WTC11 (cell line): ENCODE data around the gene SND1.

Experiments
- ELF4 ChIP-seq: sonication (generic); formaldehyde crosslinking; IDR thresholded peaks from 2 replicates; pipeline ENCODE4 v1.8.1; 2022; ENCODE audit warnings: low read depth, mild to moderate bottlenecking, moderate library complexity, missing genetic modification reagents
- ESRRA ChIP-seq: sonication (generic); formaldehyde crosslinking; IDR thresholded peaks from 2 replicates; pipeline ENCODE4 v1.8.1; 2022; ENCODE audit warnings: mild to moderate bottlenecking, missing genetic modification reagents, borderline replicate concordance
- FOXK1 ChIP-seq: sonication (generic); formaldehyde crosslinking; IDR thresholded peaks from 2 replicates; pipeline ENCODE4 v1.8.0; 2022; ENCODE audit warnings: mild to moderate bottlenecking, moderate library complexity, missing genetic modification reagents
- MXD4 ChIP-seq: fragments of 250-450 bp; sonication (Bioruptor Pico); IDR thresholded peaks from 2 replicates; pipeline ENCODE4 v1.8.0; 2021; ENCODE audit warnings: mild to moderate bottlenecking, moderate library complexity, borderline replicate concordance
- NR2C2 ChIP-seq: sonication (generic); formaldehyde crosslinking; IDR thresholded peaks from 2 replicates; pipeline ENCODE4 v1.8.0; 2022; ENCODE audit warnings: mild to moderate bottlenecking, missing genetic modification reagents
- NR3C1 ChIP-seq: sonication (generic); formaldehyde crosslinking; conservative IDR thresholded peaks from 2 replicates; pipeline ENCODE4 v1.8.1; 2023; ENCODE audit warnings: low read depth, mild to moderate bottlenecking, missing genetic modification reagents
- RELA ChIP-seq: sonication (generic); formaldehyde crosslinking; IDR thresholded peaks from 2 replicates; pipeline ENCODE4 v1.8.1; 2022; ENCODE audit warnings: missing genetic modification reagents, mild to moderate bottlenecking, borderline replicate concordance
- TCF7 ChIP-seq: sonication (generic); formaldehyde crosslinking; IDR thresholded peaks from 2 replicates; pipeline ENCODE4 v1.8.0; 2022; ENCODE audit warnings: mild to moderate bottlenecking, low read depth, missing genetic modification reagents, moderate library complexity
- TEAD1 ChIP-seq: sonication (generic); formaldehyde crosslinking; IDR thresholded peaks from 2 replicates; pipeline ENCODE4 v1.8.0; 2022; ENCODE audit warnings: mild to moderate bottlenecking, missing genetic modification reagents
- TF ChIP-seq, protein P1 (sequence below): fragments of 200-600 bp; IDR thresholded peaks from 2 replicates; pipeline ENCODE4 v1.8.0; 2022; ENCODE audit warnings: antibody characterized with exemption
- TF ChIP-seq, protein P2 (sequence below): sonication (generic); formaldehyde crosslinking; IDR thresholded peaks from 2 replicates; pipeline ENCODE4 v1.8.0; 2023; ENCODE audit warnings: missing genetic modification reagents, mild to moderate bottlenecking, borderline replicate concordance
- TF ChIP-seq, protein P3 (sequence below): sonication (generic); formaldehyde crosslinking; conservative IDR thresholded peaks from 2 replicates; pipeline ENCODE4 v1.8.1; 2022; ENCODE audit warnings: mild to moderate bottlenecking, missing genetic modification reagents
- TF ChIP-seq, protein P4 (sequence below): sonication (generic); formaldehyde crosslinking; IDR thresholded peaks from 2 replicates; pipeline ENCODE4 v1.8.0; 2022; ENCODE audit warnings: missing genetic modification reagents

DNA sequence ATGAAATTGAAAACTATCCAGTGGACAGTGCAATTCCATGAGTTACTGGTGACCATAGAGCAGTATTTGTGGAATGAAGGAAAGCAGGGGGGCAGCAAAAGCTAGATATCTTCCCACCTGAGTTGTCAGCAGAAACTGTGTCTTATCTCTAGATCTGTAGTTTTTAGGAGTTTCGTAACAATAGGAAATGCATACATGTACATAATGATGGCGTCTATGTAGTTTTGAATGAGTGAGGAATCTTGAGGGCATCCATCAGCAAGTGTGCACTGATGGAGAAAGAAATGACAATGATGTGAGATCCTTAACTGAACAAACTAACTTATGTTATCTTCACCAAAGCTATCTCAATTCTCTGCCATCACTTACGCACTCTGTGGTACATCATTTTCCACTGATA, 264.7 kb downstream of the SND1 start:
- TF ChIP-seq, protein P1, sequence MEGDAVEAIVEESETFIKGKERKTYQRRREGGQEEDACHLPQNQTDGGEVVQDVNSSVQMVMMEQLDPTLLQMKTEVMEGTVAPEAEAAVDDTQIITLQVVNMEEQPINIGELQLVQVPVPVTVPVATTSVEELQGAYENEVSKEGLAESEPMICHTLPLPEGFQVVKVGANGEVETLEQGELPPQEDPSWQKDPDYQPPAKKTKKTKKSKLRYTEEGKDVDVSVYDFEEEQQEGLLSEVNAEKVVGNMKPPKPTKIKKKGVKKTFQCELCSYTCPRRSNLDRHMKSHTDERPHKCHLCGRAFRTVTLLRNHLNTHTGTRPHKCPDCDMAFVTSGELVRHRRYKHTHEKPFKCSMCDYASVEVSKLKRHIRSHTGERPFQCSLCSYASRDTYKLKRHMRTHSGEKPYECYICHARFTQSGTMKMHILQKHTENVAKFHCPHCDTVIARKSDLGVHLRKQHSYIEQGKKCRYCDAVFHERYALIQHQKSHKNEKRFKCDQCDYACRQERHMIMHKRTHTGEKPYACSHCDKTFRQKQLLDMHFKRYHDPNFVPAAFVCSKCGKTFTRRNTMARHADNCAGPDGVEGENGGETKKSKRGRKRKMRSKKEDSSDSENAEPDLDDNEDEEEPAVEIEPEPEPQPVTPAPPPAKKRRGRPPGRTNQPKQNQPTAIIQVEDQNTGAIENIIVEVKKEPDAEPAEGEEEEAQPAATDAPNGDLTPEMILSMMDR, result no peak
- no peak for TF ChIP-seq NR3C1 (CRISPR knock-in tag)
- TF ChIP-seq MXD4 (CRISPR knock-in tag), result no peak
- TF ChIP-seq TEAD1 (CRISPR knock-in tag), result no peak
- TF ChIP-seq, protein P2, sequence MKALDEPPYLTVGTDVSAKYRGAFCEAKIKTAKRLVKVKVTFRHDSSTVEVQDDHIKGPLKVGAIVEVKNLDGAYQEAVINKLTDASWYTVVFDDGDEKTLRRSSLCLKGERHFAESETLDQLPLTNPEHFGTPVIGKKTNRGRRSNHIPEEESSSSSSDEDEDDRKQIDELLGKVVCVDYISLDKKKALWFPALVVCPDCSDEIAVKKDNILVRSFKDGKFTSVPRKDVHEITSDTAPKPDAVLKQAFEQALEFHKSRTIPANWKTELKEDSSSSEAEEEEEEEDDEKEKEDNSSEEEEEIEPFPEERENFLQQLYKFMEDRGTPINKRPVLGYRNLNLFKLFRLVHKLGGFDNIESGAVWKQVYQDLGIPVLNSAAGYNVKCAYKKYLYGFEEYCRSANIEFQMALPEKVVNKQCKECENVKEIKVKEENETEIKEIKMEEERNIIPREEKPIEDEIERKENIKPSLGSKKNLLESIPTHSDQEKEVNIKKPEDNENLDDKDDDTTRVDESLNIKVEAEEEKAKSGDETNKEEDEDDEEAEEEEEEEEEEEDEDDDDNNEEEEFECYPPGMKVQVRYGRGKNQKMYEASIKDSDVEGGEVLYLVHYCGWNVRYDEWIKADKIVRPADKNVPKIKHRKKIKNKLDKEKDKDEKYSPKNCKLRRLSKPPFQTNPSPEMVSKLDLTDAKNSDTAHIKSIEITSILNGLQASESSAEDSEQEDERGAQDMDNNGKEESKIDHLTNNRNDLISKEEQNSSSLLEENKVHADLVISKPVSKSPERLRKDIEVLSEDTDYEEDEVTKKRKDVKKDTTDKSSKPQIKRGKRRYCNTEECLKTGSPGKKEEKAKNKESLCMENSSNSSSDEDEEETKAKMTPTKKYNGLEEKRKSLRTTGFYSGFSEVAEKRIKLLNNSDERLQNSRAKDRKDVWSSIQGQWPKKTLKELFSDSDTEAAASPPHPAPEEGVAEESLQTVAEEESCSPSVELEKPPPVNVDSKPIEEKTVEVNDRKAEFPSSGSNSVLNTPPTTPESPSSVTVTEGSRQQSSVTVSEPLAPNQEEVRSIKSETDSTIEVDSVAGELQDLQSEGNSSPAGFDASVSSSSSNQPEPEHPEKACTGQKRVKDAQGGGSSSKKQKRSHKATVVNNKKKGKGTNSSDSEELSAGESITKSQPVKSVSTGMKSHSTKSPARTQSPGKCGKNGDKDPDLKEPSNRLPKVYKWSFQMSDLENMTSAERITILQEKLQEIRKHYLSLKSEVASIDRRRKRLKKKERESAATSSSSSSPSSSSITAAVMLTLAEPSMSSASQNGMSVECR (CRISPR knock-in tag), result no peak
- no peak for TF ChIP-seq NR2C2 (CRISPR knock-in tag)
- TF ChIP-seq ESRRA (CRISPR knock-in tag), result no peak
- no peak for TF ChIP-seq FOXK1
- TF ChIP-seq, protein P3, sequence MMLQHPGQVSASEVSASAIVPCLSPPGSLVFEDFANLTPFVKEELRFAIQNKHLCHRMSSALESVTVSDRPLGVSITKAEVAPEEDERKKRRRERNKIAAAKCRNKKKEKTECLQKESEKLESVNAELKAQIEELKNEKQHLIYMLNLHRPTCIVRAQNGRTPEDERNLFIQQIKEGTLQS (CRISPR knock-in tag), result no peak
- no peak for TF ChIP-seq TCF7 (CRISPR knock-in tag)
- no peak for TF ChIP-seq RELA
- no peak for TF ChIP-seq ELF4 (CRISPR knock-in tag)
- TF ChIP-seq, protein P4, sequence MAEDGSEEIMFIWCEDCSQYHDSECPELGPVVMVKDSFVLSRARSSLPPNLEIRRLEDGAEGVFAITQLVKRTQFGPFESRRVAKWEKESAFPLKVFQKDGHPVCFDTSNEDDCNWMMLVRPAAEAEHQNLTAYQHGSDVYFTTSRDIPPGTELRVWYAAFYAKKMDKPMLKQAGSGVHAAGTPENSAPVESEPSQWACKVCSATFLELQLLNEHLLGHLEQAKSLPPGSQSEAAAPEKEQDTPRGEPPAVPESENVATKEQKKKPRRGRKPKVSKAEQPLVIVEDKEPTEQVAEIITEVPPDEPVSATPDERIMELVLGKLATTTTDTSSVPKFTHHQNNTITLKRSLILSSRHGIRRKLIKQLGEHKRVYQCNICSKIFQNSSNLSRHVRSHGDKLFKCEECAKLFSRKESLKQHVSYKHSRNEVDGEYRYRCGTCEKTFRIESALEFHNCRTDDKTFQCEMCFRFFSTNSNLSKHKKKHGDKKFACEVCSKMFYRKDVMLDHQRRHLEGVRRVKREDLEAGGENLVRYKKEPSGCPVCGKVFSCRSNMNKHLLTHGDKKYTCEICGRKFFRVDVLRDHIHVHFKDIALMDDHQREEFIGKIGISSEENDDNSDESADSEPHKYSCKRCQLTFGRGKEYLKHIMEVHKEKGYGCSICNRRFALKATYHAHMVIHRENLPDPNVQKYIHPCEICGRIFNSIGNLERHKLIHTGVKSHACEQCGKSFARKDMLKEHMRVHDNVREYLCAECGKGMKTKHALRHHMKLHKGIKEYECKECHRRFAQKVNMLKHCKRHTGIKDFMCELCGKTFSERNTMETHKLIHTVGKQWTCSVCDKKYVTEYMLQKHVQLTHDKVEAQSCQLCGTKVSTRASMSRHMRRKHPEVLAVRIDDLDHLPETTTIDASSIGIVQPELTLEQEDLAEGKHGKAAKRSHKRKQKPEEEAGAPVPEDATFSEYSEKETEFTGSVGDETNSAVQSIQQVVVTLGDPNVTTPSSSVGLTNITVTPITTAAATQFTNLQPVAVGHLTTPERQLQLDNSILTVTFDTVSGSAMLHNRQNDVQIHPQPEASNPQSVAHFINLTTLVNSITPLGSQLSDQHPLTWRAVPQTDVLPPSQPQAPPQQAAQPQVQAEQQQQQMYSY (CRISPR knock-in tag), result no peak
